Rectal smooth muscle tissue (tissue), 1 donor: ENCODE data around the gene ERBIN.
"Not testable (repeated sequence)": the region's sequence is repeated elsewhere in the genome, so short reads cannot be mapped to it uniquely, and the experiment has no call there.

Source experiments
- H3K27ac ChIP-seq: one replicate; pipeline ENCODE4 v1.7.0; 2013; ENCODE audit warnings: low read depth, low read length, inconsistent platforms
- H3K27me3 ChIP-seq: one replicate; pipeline ENCODE4 v1.7.0; 2013; ENCODE audit warnings: low read length; ENCODE audit not compliant: control insufficient read depth, insufficient read depth
- H3K36me3 ChIP-seq: one replicate; pipeline ENCODE4 v1.7.0; 2013; ENCODE audit warnings: low read length; ENCODE audit not compliant: control insufficient read depth, insufficient read depth
- H3K4me1 ChIP-seq: one replicate; pipeline ENCODE4 v1.7.0; 2013; ENCODE audit warnings: low read length; ENCODE audit not compliant: control insufficient read depth, insufficient read depth
- H3K4me3 ChIP-seq: one replicate; pipeline ENCODE4 v1.7.0; 2013; ENCODE audit warnings: low read length
- H3K9ac ChIP-seq: one replicate; pipeline ENCODE4 v1.7.0; 2013; ENCODE audit warnings: low read length

Gene ERBIN

DNA sequence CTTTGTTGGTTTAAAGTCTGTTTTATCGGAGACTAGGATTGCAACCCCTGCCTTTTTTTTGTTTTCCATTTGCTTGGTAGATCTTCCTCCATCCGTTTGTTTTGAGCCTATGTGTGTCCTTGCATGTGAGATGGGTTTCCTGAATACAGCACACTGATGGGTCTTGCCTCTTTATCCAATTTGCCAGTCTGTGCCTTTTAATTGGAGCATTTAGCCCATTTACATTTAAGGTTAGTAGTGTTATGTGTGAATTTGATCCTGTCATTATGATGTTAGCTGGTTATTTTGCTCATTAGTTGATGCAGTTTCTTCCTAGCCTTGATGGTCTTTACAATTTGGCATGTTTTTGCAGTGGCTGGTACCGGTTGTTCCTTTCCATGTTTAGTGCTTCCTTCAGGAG, 134.9 kb downstream of the ERBIN start:
- H3K4me1 ChIP-seq, H3K9ac ChIP-seq, H3K27me3 ChIP-seq: not testable (repeated sequence)

DNA sequence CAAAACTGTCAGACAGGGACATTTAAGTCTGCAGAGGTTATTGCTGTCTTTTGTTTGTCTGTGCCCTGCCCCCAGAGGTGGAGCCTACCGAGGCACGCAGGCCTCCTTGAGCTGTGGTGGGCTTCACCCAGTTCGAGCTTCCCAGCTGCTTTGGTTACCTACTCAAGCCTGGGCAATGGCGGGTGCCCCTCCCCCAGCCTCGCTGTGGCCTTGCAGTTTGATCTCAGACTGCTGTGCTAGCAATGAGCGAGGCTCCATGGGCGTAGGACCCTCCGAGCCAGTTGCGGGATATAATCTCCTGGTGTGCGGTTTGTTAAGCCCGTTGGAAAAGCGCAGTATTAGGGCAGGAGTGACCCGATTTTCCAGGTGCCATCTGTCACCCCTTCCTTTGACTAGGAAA, 136.7 kb downstream of the ERBIN start:
- H3K9ac ChIP-seq, H3K27me3 ChIP-seq, H3K27ac ChIP-seq, H3K36me3 ChIP-seq, H3K4me1 ChIP-seq, H3K4me3 ChIP-seq: not testable (repeated sequence)

More for the DNA sequence above, 134.9 kb downstream of the ERBIN start:
- not testable (repeated sequence) for H3K36me3 ChIP-seq, H3K27ac ChIP-seq, H3K4me3 ChIP-seq

DNA sequence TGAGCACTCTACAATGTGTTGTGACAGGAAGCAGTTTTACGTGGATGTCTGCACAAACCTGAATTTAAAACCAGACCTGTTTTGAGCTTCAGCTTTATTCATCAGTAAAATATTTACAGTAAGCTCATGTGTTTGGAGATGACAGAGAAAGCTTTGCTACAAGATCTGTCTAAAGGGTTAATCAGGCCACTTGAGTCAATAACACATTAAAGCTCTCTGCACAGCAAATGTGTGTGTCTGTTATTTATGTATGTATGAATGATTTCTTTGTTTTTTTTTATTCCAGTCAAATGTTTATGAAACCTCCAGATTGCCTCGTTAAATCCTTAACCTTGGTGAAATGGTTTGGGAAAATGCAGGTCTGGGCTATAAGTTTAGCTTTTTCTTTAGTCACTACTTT, 140.5 kb downstream of the ERBIN start:
- Histone ChIP-seq H3K36me3 (peaks cover 3% of the 10 kb centered on the region), H3K9ac (no peak overlapping the region), H3K4me3 (no peak overlapping the region), H3K27ac (no peak overlapping the region), H3K4me1 (no peaks in the 10 kb centered on the region), H3K27me3 (no peaks in the 10 kb centered on the region)

DNA sequence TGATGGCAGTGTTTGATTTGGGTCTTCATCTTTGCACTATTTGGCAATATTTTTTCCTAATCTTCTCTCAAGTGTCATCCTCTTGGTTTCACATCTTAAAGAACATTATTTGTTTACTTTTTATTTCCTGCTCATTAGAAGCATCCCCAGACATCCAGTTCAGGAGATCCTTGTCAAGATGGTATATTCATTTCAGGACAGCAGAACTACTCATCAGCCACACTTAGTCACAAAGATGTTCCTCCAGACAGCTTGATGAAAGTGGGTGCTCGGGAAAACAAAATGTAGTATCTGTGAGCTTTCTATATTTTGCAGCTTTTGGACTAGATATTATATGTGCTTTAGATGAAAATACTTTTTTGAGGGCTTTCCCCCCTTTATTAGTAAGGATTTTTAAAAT, 145.7 kb downstream of the ERBIN start:
- Histone ChIP-seq H3K4me3 (no peak overlapping the region), H3K9ac (no peak overlapping the region), H3K36me3 (peaks cover 6% of the 10 kb centered on the region), H3K27me3 (no peaks in the 10 kb centered on the region), H3K4me1 (no peaks in the 10 kb centered on the region), H3K27ac (no peak overlapping the region)

DNA sequence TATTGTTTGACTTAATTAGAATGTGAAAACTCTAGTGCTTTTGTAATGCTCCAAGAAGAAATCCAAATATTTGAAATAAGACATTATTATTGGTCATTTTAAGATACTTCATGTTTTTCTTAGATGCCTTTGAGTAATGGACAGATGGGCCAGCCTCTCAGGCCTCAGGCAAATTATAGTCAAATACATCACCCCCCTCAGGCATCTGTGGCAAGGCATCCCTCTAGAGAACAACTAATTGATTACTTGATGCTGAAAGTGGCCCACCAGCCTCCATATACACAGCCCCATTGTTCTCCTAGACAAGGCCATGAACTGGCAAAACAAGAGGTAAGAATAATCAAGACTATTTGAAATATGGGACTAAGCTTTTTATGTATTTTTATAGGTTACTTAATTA, 148.5 kb downstream of the ERBIN start:
- no peak overlapping the region for H3K4me3 ChIP-seq
- no peaks in the 10 kb centered on the region for H3K27me3 ChIP-seq
- no peak overlapping the region for H3K9ac ChIP-seq
- H3K27ac ChIP-seq = no peak overlapping the region
- H3K4me1 ChIP-seq = no peaks in the 10 kb centered on the region
- peaks cover 6% of the 10 kb centered on the region for H3K36me3 ChIP-seq

DNA sequence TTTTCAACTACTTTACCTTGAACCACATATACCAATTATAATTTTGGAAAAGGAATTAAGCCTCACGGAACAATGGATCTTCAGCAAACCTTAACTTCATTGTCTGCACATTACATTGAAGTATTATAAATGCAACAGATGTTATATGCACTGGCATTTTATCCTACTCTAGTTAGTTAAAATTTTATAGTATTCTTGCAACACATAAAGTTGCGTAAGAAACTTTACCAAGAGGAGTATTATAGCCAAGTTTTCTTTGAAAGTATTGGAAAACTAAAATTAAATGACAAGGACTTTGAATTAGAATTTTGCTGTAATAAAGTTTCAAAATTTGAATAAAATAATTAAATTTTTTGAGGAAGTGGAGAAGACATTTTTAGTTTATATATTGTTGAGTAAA, 154.3 kb downstream of the ERBIN start:
- H3K27ac ChIP-seq = no peak overlapping the region
- no peaks in the 10 kb centered on the region for H3K4me1 ChIP-seq
- H3K4me3 ChIP-seq = no peak overlapping the region
- H3K27me3 ChIP-seq = no peaks in the 10 kb centered on the region
- H3K9ac ChIP-seq = no peak overlapping the region
- H3K36me3 ChIP-seq = peaks cover 4% of the 10 kb centered on the region

DNA sequence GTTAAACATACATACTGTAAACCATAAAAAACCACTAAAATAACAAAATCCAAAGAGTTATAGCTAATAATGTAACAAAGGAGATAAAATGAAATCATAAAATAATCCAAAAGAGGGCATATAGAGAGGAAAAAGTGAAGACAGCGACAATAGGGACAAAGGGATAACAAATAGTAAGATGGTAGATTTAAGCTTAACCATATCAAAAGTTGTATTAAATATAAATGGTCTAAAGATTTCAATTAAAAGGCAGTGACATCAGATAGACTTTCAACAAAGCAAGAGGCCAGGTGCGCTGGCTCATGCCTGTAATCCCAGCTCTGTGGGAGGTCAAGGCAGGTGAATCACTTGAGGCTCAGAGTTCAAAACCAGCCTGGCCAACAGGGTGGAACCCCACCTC, 163.0 kb downstream of the ERBIN start:
- no peak overlapping the region for H3K27ac ChIP-seq
- no peaks in the 10 kb centered on the region for H3K27me3 ChIP-seq
- H3K4me3 ChIP-seq = no peak overlapping the region
- no peaks in the 10 kb centered on the region for H3K36me3 ChIP-seq
- no peak overlapping the region for H3K9ac ChIP-seq
- no peaks in the 10 kb centered on the region for H3K4me1 ChIP-seq

DNA sequence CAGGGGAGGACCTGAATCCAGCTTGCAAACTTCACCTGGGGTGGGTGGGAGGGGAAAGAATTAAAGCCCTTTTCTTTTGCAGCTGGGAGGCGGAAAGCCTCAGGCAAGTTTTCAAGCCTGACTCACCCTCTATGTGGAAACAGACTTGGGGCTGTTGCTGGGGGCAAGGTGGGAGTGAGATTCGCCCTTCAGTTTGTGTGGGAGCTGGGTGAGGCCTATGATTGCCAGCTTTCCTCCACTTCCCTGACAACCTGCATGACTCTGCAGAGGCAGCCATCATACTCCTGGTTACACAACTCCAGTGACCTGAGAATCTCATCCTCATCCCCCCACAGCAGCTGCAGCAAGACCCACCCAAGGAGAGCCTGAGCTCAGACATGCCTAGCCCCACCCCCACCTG, 174.5 kb downstream of the ERBIN start:
- no peak overlapping the region for H3K27ac ChIP-seq
- H3K4me3 ChIP-seq = no peak overlapping the region
- H3K36me3 ChIP-seq = no peaks in the 10 kb centered on the region
- H3K27me3 ChIP-seq = no peaks in the 10 kb centered on the region
- H3K4me1 ChIP-seq = no peaks in the 10 kb centered on the region
- H3K9ac ChIP-seq = no peak overlapping the region

DNA sequence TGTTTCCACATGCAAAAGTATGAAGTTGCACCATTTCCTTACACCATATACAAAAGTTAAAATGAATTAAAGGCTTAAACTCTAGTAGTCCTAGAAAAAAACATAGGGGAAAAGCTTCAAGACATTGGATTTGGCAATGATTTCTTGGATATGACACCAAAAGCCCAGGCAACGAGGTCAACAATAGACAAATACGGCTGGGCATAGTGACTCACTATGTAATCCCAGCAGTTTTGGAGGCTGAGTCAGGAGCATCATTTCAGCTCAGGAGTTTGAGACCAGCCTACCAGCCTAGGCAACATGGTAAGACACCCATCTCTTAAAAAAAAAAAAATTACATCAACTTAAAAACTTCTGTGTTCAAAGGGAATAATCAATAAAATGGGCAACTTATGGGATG, 186.8 kb downstream of the ERBIN start:
- Histone ChIP-seq H3K27me3 (no peaks in the 10 kb centered on the region), H3K27ac (no peak overlapping the region), H3K9ac (no peak overlapping the region), H3K4me3 (no peak overlapping the region), H3K36me3 (no peaks in the 10 kb centered on the region), H3K4me1 (no peaks in the 10 kb centered on the region)

DNA sequence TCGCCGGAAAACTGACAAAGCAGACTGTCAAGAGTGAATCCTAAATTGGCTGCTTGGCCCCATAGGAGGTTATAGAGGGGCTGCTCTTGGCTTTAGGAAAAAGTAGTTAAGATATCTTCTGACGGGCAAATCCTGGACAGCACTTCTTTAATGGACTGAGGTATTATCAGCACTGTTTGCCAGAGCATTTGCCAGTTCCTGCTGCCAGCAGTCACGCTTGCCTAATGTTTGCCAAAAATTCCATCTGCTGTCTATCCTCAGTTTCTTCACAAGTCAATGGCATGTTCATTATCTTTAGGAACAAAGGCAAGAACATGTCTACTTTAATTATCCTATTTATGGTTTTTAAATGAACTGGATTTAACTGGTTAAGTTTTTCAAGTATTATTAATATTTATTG, 191.9 kb downstream of the ERBIN start:
- Histone ChIP-seq H3K4me1 (no peaks in the 10 kb centered on the region), H3K9ac (no peak overlapping the region), H3K27me3 (no peaks in the 10 kb centered on the region), H3K36me3 (no peaks in the 10 kb centered on the region), H3K27ac (no peak overlapping the region), H3K4me3 (no peak overlapping the region)

DNA sequence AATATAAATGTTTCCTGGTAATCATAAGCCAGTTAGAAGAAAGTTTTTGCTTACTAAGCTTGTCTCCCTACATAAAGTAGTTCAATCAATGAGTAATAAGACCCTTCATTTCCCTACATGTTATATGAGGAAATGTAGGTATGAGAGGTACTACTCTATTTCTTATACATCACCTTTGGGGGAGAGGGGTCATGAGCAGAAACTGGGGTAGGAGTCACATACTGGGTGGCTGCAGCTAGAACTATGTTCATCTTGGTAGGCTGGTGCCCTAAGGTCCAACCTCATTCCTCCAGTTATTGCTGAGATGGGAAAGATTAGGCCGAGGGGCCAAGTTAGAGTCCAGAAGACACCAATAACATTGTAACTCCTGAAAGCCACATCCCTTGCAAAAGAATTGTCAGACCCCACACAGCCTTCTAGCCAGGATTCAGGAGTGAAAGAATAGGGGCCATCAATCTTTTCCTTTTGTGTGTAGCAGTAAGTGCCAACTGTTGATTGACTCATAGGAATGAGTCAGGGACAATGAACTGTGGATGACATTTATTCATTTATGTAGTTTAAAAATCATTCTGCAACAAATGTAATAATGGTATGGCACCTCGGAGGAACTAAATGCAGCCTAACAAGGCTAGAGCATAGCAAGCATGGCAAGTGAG, 196.1 kb downstream of the ERBIN start:
- Histone ChIP-seq H3K4me1 (no peaks in the 10 kb centered on the region), H3K27ac (no peak overlapping the region), H3K27me3 (no peaks in the 10 kb centered on the region), H3K9ac (no peak overlapping the region), H3K36me3 (no peaks in the 10 kb centered on the region), H3K4me3 (no peak overlapping the region)

DNA sequence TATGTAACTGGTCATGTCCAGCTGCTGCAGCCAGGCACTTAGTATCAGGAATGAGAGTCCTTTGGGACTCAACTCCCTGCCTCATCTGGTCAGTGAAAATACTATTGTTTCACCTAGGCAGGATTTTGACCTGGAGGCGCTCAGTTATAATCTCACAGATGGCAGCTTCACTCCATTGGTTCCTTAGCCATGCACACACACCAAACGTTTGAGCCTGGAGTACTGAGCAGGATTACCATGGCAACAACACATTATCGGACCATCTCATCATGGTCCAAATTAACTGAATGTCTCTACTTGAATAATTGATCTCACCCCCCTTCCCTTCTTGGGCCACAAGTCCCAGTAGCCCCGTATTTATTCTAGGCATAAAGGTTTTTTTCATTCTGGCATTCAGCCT, 202.8 kb downstream of the ERBIN start:
- Histone ChIP-seq H3K4me1 (no peaks in the 10 kb centered on the region), H3K27me3 (no peaks in the 10 kb centered on the region), H3K27ac (no peak overlapping the region), H3K4me3 (no peak overlapping the region), H3K9ac (no peak overlapping the region), H3K36me3 (no peaks in the 10 kb centered on the region)

DNA sequence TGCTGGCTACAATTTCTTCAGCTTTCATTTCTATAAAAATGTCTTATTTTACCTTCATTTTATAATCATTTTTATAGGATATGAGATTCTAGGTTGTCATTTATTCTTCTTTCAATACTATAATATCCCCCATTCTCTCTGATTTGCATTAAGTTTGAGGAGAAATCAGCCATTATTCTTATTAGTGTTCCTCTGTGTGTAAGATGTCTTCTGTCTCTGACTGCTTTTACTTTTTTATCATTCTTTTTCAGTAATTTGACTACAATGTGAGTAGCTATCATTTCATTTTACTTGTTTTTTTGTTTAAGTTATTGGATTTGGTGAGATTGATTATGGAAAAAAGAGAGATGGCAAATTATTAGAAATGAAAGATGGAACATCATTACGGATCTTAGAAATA, 204.1 kb downstream of the ERBIN start:
- no peaks in the 10 kb centered on the region for H3K4me1 ChIP-seq
- no peak overlapping the region for H3K4me3 ChIP-seq
- H3K36me3 ChIP-seq = no peaks in the 10 kb centered on the region
- no peak overlapping the region for H3K27ac ChIP-seq
- H3K9ac ChIP-seq = no peak overlapping the region
- no peaks in the 10 kb centered on the region for H3K27me3 ChIP-seq
